ENCODE measurements around the gene XYLT1.

The XYLT1 gene

DNA sequence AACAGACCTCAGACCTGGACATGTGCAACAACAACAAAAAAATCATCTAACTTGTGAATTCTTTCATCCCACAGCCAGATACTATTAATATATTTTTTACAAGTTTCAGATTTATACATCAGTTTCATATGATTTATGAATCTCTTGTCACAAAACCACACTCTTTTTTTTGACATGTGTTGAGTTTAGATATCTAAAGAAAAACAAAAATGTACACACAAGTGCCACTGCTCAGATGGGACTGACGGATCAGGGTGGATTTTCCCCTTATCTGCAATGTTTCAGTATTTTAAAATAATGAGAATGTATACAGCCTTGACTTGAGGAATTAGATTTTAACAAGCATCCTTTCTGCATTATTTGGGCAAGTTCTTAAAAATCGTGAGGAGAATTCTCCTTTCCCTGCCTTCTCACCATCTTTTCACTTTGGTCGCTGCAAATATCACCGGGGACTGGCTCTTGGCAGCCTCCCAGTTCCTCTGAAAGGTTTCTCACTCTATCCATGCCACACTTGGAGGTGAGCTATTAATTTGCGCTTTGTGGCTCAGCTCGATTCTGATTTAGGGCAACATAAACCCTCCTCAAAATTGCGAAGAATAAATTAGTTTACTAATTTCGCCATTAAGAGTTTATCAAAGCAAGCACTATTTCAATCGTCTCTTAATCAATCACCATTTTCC lies 225.7 kb downstream of the XYLT1 start:
- no peak for DNase-seq

- no peak for DNase-seq
Measured at GRCh38 chr16:17241264-17241835, 229.4 kb downstream of the XYLT1 start.

GRCh38 chr16:17238285-17239028 lies 232.3 kb downstream of the XYLT1 start:
- no peak for DNase-seq

DNA sequence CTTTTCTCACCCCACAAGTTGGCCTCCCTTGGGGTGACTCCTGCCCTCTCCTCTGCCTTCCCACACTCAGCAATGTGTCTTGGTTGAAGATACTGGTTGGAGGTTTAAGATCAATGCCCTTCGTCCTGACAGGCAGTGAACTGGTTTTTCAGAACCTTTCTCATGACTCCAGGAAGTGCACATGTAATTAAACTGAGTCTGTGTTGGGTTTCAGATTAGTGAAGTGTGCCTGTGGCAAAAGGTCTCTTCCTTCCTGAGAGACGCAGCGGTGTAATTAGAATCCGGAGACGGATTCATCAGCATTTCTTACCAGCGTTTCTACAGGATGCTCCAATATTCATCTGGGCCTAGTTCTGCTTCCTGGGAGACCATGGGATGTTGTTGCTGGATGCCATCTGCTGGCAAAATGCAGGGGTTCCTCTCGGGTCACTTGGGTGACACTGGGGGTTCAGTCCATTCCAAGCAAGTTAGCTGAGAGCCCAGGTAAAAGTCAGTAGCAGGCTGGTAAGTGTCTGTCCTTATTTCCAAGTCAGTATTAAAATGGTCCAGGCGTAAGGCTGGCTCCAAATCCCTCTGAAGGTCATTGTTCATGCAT lies 233.3 kb downstream of the XYLT1 start:
- no peak for DNase-seq

DNA sequence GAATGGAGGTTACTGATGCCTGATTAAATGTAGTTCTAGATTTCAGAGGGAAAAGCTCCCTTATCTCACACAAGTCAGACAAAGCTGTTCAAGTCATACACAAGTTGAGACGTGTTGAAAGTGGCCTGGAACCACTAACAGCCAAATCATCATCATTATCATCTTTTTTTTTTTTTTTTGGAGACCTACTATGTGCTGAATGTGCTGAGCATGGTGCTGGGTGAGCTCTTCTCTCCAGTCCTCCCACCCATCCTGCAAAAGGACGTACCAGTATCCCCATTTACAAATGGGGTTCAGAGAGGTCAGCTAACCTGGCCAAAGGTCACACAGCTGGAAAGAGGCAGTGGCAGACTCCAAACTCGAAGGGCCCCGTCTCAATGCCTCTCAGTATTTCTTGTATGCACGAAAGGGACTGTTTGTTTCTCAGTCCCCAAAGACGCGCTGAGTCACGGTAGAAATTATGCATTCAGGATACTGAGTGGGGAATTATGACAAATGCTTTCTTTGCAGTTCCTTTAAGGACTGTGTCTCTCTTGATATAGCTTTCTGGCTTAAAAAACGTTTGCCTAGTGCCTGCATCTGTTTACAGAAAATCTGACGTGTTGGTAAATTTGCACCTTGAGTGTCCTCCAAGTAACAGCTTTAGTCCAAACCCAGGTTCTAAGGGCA lies 235.5 kb downstream of the XYLT1 start:
- DNase-seq, result no peak

GRCh38 chr16:17233318-17234002 lies 237.3 kb downstream of the XYLT1 start:
- DNase-seq, result no peak

DNA sequence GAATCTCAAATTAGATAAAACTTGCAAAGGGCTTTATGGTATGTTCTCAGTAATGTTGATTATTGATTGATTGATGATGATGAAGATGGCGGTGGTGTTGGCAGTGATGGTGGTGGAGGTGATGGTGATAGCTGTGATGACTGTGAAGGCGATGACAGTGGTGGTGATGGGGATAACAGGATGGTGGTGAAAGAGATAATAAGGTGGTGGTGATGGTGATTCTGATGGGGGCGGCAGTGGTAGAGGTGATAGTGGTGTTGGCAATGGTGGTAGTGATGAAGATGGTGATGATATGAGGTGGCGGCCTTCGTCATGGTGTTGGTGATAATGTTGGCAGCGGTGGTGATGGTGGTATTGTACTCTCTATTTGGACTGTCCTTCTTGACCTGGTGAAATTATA lies 238.3 kb downstream of the XYLT1 start:
- DNase-seq, result no peak

DNA sequence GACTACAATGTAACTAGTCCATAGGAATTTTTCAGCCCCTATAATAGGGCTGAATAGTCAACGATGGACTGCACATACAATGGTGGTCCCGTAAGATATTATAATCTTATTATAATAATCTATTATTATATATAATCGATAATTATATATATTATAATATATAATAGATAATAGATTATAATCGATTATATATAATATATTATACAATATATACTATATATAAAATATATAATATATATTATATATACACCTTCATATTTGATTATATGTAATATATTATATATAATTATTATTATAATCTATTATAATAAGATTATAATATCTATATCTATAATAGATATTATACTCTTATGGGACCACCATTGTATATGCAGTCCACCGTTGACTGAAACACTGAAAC lies 238.8 kb downstream of the XYLT1 start:
- DNase-seq, result no peak

- DNase-seq, result no peak
Measured at GRCh38 chr16:17230932-17231581, 239.7 kb downstream of the XYLT1 start.

DNA sequence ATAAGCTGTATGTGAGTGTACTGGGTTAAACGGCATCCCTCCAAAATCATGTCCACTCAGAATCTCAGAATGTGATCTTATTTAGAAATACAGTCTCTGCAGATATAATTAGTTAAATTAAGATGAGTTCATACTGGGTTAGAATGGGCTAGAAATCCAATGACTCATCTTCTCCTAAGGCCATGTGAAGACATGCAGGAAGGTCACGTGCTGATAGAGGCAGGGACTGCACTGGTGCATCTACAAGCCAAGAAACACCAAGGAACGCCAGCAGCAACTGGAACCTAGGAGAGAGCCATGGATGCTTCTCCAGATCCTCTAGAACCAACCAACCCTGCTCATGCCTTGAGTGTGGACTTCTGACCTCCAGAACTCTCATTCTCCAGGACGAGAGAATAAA lies 241.0 kb downstream of the XYLT1 start:
- no peak for DNase-seq

GRCh38 chr16:17229131-17229530 lies 241.6 kb downstream of the XYLT1 start:
- DNase-seq, result no peak

- no peak for DNase-seq
Measured at GRCh38 chr16:17228708-17229055, 242.1 kb downstream of the XYLT1 start.

- DNase-seq, result no peak
Measured at GRCh38 chr16:17228048-17228707, 242.6 kb downstream of the XYLT1 start.

DNA sequence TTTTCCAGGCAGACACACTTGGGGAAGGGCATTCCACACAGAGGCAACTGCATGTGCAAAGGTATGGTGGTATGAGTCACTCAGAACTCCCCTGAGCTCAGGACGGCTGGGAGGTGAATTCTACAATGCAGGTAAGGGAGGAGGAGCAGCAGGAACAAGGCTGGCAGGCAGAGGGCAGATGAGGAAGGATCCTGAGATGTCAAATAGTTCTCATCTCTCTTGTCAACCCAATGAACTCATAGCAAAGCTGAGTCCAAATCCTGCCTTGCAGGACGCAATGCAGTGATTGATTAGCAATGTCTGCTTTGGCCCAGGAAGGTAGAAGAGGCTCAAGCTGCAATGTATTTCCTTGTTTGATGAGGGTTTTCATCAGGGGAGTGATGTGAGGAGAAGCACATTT lies 243.5 kb downstream of the XYLT1 start:
- DNase-seq, result no peak

- no peak for DNase-seq
Measured at GRCh38 chr16:17225541-17225940, 245.2 kb downstream of the XYLT1 start.

DNA sequence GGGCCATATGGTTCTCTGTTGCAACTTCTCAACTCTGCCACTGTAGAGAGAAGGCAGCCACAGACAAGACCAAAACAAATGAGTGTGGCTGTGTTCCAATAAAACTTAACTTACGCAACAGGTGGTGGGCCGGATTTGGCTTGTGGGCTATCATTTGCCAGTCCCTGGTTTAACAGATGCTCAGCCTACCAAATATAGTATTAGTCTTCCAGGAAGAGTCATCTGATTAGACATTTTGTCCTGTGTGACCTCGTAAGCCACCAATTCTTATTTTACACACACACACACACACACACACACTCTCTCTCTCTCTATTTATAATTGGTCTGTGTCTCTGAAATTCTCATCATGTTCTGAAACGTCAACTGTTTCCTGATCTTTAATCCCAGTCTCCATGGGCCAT lies 245.9 kb downstream of the XYLT1 start:
- peak; percentile 58 for DNase-seq

DNA sequence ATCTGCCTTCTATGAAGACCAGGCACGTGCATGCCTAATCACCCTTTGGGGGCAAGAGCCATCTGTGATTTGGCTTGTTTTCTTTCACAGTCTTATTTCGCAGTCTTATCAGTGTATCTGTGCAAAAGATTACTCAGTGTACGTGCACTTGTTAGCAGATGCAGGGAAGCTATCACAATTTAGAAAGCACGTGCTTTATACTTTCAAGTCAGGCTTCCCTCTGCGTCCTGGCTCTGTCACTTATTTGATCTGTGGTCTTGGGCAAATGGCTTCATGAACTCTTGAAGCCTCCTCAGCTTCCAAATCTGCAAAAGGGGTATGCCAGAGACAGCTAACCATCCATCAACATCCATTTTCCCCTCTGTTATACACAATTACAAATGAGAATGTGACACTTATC lies 246.4 kb downstream of the XYLT1 start:
- DNase-seq, result no peak

- DNase-seq, result no peak
Measured at GRCh38 chr16:17223576-17223975, 247.2 kb downstream of the XYLT1 start.

GRCh38 chr16:17222871-17223401 lies 247.8 kb downstream of the XYLT1 start:
- no peak for DNase-seq

GRCh38 chr16:17219991-17220390 lies 250.8 kb downstream of the XYLT1 start:
- DNase-seq, result no peak

GRCh38 chr16:17215936-17216335 lies 254.8 kb downstream of the XYLT1 start:
- DNase-seq, result no peak
